NCI-H2107 (cell line): ENCODE data around the gene CDCP1.
A peak's percentile ranks its signal among the peaks of the same experiment; 100 is the strongest.
"Not testable (repeated sequence)": the region's sequence is repeated elsewhere in the genome, so short reads cannot be mapped to it uniquely, and the experiment has no call there.

ENCODE experiments used
- DNase-seq: peaks from one replicate; lab custom pipeline; 2025; lab: John Stamatoyannopoulos, UW

The CDCP1 gene

DNA sequence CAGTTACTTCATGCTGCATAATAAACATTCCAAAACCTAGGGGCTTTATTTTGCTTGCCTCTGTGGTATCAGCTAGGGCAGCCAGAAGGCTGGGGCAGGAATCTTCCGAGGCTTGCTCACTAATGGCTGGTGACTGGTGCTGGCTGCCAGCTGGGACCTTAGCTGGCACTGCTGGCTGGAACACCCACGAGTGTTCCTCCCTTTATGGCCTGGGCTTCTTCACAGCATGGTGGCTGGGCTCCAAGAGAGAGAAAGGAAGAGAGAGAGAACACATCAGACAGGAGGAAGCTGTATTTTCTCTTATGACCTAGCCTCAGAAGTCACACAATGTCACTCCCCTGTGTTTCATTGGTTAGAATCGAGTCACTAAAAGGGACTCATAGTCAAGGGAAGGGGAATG, 23.9 kb upstream of the CDCP1 start:
- no peak for DNase-seq

DNA sequence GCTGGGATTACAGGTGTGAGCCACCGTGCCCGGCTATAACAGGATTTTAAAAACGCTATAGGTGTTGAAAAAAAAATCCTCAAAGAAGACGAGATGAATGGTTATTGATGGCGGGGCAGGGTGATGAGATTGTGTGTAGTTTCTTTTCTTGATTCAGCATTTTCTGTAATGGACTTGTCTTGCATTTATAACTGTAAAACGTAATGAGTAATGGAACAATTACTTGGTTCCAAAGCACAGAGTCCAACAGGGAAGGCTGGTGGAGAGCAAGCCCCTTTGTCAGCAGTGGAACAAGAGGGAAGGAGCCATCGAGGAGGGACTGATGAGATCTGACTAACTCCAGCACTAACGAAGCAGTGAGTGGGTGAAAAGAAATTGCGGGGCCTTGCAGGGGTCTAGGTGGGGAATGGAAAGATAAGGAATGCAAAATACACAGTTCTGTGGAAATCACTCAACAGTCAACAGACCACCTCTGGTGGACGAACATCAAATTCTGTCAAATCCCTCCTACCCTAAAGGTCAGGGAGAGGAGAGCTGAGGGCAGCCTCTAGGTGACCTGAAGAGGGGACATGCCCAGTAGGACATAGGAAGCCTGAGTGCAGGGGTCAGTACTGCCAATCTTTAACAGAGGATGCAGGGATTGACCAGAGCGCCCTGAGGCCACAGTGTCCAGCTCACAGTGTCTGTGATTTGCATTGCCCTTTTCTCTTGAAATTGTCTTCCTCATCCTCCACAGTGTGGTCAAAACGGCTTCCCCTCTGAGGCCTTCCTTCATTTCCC, 23.1 kb upstream of the CDCP1 start:
- no peak for DNase-seq

DNA sequence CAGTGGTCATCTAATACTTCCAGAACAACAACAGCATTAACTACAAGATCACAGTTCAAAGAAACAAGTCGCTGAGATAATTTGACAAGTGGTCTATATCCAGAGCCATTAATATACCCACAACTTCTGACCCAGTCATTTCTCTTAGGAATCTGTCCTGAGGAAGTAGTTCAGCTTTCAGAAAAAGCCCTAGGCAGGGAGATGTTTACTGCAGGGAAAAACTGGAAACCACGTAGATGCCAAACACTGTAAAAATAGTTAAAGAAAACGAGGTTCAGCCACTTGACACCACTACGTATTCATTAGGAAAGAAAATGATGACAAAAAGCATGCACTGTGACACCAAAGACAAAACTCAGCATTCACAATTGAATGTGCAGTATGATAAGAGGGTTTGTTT, 22.3 kb upstream of the CDCP1 start:
- DNase-seq = no peak

DNA sequence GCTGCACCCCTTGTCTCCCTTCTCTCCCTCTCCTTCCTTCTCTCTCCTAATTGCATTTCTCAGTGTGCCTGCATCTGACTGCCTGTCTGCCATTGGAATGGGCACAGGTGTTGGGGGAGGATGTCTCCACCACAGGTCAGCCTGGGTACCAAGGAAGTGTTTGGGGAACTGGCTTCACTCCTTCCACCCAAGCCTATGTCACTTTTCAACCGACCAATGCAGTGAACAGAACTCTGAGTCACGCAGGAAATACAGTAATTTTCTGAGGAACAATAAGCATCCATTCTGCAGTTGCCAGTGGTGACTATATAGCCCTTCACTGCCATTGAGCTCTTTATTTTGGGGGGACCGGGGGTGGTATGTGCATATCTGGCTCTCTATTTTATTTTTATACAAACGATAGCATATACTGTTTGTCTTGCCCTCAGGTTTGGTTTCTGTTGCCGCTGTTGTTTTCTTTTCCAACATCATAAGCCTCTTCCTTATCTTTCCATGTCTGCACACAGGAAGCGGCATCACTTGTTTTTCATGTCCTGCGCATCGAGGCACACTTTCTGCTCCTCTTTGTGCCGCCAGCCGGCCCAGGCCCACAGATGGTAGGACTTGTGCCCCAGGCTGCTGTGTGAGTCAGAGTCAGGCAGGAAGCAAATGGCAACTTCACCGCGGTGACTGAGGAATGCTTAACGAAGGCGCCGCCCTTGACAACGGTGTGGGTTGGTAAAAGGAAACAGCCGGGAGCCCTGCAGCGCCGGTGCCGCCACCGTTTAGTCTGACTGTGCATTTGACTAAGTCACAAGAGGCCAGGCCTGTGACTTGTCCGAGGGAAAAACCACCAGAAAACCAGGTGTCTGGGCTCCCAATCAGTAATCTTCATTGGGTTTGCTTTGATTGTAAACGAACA, 21.1 kb upstream of the CDCP1 start:
- peak; percentile 13 for DNase-seq

DNA sequence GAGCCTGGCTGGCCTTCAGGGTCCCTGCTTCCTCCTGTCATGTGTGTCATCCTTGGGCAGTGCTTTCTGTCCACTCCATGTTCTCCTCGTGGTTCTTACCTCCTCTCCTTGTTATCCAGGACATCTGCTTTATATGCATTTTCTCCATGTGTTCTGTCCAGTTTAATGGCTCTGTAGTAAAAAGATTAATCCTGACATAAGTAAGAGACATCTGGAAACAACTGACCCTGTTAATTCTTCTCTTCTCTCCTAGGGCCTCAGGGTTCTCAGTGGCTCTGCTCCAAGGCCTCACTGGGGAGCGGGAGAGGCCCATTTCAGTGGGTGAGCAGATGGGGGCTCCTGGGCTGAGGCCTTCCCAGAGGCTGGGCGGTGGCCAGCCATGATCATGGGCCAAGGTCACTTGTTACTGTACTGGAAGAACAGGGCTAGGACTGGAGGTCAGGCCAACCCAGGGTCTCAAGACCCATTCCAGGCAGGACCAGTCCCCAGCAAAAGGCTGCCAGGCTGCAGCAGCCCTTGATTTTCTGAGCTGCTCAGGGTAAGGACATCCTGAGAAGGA, 20.2 kb upstream of the CDCP1 start:
- DNase-seq = no peak

DNA sequence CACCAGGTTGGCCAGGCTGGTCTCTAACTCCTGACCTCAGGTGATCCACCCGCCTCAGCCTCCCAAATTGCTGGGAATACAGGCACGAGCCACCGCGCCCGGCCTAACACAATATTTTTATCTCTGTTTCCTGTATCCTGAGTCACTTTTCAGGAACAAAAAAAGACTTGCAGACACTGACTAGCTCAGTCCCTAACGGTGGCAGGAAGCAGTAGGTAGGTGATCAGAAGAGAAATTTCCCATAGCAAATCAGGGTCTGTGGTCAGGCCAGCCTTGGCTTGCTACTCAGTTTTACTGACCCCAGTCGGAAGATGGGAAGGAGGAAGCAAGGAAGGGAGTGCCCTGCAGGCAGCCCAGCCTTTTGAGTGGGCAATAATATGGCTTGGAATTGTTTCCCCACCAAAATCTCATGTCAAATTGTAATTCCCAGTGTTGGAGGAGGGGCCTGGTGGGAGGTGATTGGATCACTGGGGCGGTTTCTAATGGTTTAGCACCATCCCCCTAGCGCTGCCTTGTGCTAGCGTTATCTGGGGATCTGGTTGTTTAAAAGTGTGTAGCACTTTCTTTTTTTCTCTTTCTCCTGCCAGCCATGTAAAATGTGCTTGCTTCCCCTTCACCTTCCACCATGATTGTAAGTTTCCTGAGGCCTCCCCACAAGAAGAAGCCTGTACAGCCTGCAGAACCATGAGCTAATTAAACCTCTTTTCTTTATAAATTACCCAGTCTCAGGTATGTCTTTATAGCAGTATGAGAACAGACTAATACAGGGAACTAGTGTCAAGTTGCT, 19.5 kb upstream of the CDCP1 start:
- DNase-seq = no peak

DNA sequence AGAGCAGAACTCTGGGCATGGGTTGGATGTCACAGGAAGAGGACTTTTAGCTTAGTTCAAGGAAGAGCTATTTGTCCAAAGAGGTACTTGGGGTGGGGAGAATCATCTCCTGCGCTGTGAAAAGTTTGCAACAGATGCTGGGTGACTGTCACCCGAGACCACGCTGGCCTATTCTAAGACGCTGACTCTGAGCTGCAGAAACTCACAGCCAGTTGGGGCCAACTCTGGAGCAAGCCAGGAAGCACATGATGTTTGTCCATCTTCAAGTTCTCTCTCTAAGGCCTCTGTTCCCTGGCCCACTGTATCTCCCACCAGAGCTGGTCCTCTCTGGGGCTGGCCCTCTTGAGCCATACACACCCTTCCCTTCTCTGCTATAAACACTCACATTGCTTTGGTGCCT, 17.9 kb upstream of the CDCP1 start:
- DNase-seq = no peak

DNA sequence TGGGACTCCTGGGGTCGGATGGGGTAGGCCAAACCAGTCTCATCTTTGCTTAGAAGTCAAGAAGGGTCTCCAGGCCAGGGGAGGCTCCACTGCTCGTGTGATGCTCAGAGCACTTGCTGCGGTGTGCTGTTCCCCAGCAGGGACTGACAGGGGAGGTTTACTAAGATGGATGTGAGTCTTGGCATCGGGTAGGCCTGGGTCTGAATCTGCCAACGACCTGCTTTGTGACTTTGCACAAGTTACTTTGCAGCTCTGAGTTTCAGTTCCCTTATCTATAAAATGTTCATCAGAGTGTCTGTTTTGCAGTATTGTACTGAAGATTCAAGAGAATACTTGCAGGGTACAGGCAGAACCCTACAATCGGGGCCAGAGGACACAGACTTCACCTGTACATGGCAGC, 17.3 kb upstream of the CDCP1 start:
- no peak for DNase-seq

DNA sequence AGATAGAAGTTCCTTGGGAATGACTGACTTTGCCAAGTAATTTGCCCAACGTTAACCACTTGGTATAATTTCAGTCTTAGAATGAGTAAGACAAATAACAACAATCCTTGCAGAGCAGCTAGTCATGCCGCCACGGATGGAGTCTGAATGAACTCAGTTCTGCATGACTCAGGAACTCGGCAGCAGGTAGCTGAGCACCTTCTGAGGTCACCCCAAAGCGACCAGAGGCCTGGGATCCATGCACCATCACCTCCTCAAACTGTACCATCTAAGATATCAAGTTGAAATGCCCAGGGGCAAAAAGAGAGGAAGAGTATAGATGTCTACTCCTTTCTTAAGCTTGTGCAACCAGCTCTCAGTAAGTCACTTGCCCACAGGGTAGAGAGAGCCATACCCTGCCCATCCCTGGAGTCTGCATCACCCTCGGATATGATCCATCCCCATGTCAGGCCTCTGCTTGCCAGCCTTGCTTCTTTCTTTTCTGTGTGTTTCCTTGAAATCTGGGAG, 8.5 kb upstream of the CDCP1 start:
- no peak for DNase-seq

DNA sequence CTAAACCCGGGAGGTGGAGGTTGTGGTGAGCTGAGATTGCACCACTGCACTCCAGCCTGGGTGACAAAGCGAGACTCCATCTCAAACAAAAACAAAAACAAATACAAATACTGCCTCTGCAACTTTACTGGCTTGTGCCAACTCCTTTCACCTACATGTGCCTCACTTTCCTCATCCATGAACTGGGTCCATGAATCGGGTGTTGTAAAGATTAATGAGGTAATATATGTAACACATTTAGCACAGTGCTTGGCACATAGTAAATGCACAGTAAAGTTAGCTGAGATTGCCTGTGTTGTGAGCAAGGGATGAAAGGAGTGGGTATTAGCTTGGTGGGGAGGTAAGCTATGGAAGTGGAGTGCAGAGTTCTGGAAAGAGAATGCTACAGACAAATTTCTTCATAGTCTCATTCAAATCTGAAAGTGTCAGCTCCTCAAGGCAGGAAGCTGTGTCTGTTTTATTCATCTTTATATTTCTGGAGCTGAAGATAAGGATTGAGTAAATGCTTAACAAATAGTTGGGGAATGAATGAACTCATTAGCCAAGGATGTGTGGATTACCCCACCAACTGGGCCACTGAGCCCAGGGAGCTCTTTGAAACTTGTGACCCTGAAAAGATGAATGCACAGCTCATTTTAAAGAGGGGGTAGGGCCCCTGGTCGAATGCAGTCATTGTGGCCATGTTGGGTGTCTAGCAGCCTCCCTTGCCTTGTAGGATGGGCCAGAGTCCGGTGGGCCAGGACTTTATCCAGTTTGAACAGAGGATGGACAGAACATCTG, 7.7 kb upstream of the CDCP1 start:
- DNase-seq = no peak

DNA sequence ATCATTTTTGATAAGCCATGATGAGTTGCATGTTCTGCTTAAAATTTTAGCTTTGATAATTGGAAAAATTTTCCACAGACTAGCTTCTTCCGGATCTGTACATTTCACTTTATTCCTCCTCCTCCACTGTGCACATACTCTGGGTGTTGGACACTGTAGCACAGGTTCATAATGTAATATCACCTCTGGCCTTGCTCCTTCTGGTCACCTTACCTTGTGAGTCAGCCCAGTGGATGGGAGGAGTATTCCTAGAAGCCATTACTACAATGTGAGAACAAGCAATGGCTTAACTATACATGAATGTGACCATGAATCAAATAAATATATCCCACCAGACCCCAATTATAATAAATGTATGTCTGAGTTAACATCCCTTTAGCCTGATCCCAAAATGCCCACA, 6.1 kb upstream of the CDCP1 start:
- no peak for DNase-seq

DNA sequence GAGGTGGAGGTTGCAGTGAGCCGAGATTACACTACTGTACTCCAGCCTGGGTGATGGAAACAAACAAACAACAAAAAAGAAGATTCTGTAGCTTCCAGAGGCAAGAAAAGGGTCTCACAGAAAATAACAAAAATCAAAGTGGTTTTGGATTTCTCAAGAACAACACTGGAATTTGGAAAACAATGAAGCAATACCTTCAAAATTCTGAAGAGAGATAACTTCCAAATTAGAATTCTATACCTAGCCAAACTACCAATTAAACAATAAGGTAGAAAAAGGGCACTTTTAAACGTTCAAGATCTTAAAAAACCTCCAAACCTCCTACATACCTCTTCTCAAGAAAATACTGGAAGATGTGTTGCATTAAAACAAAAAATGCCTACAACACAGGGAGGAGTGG, 4.9 kb upstream of the CDCP1 start:
- no peak for DNase-seq

DNA sequence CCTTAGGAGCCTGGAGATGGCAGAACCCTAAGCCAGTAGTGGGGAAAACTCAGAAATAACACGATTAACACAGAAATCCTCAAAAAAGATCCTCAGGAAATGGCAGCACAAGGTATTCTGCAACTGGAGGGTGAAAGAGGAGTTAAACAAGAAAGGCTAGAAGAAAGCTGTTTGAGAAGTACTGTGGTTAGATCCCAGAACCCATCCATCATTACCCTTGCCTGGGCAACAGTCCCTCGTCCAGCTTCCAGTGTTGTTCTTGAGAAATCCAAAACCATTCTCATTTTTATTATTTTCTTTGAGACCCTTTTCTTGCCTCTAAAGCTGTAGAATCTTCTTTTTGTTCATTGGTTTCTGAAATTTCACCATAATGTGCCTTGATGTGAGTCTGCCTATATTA, 2.7 kb upstream of the CDCP1 start:
- no peak for DNase-seq

DNA sequence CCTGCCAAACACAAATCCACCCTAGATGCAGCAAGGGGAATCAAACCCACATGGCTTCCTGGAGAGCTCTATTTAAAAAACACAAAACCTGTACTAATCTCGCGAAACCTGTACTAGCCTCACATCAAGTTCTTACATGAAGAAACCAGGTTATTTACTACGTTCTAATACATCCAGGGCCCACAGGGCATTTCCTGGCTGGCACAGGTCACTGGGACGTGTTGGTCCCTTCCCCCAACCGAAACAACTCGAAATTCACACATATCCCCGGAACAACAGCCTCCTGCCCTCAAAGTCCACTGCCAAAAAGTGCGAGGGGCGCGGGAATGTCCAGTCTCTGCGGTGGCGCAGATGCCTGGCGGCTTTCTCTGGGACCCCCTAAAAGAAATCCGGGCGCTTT, 955 bp downstream of the CDCP1 start:
- DNase-seq = no peak

DNA sequence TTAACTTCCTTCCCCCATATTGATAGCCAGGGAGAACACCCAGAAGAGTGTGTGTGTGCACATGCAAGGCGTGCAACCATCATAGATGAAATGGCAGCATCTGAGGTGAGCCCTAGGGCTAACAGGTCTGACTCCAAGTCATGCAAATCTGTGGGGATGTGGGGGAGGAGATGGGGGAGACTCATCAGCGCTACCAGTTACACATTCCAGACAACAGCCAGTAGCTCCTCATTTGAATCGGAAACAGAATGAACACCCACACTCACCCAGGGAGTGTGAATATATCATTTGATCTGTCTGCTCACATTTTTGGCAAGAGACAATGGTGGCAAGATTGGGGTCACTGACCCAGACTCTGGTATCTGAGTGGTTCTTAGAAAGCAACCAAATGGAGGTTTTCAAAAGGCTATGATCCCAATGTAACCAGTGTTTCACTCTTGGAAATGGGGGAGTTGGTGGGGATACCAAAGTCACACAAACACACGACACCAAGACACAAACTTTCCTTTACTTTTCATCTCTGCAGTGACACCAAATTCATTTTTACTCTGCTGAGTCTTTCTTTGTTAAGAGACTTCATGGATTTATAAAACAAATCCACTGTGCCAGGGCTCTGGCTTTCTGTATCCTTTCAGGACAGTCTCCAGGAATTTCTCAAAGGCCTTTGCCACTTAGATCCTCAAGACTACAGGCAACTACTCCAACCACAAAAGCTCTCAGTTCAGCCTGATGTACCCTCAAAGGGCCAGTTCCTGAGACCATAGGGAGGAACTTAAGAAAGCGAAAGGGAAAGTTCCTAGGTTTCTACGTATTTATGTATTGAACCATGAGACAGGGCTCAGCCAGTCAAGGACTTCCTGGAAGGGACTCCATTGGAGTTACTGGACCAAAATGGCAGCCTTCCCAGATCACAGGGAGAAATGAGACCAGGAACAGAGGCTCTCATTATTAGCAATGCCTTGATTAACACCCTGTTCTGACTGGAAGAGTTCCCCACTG, 2.2 kb downstream of the CDCP1 start:
- no peak for DNase-seq

DNA sequence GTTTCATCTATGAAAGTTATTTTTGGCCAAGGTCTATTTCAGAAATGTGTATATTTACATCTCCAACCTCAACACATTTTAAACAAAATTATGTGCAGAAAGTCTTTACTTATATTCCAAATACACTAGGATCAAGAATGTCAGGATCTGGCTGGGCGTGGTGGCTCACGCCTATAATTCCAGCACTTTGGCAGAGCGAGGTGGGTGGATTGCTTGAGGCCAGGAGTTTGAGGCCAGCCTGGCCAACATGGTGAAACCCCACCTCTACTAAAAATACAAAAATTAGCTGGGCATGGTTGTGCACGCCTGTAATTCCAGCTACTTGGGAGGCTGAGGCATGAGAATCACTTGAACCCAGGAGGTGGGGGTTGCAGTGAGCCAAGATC, 5.4 kb downstream of the CDCP1 start:
- DNase-seq = not testable (repeated sequence)

DNA sequence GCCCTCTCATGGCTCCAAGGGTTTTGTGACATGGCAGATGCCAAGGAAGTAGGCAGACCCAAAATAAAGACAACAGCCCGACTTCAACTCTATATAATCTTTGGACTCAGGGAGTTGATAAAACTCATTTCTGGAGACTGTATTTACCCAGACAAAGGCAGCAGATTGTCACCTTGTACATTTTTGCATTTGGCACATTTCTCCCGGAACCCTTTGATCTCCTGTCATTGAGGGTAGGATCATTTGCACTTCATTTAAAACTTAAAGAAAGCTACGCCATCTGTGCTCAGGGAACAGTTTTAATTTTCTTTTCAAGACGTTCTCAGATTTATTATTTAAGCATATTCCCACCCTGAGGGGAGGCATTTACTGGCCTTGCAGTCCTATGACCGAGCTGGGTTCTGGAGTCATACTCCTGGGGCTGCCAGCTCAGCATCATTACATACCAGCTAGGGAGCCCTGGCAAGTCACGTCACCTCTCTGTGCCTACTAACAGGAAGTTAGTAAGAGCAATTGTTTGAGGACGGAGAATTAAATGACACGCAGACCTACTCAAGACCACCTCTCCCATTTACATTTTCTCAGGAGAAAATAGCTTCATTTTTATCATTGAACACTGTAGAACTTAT, 5.9 kb downstream of the CDCP1 start:
- no peak for DNase-seq

DNA sequence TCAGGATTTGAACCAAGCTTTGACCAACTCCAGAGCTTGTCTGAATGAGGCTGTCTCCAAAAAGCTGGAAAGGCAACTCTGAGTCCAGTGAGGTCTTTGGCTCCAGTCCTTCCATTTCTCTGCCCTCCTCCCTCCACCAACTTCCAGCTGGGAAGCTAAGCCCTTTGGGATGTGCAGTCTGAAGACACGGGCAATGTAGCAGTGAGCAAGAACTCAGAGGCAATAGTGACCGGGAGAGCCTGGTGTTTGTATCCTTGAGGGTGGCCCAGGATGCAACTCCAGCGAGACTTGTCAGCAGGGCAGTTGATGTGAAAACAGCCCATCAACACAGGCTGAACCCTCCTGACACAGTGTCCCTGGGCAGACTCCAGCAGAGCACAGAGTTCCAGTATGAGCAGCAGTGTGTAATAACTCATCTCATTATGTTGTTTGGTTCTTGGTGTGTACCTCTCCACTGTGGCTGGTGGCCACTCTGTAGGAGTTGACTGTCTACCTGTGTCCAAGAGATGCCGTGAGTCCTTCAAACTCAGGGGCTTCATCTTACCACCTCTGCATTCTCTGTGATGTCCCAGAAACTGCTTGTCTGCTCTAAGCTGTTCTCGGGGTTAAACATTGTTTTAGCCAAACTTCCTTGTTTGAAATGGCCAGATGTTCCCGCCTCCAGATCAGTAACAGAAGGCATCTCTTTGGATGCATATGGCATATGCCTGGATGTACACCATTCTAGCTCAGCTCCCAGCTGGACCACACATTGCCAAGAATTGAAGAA, 6.6 kb downstream of the CDCP1 start:
- DNase-seq = no peak

DNA sequence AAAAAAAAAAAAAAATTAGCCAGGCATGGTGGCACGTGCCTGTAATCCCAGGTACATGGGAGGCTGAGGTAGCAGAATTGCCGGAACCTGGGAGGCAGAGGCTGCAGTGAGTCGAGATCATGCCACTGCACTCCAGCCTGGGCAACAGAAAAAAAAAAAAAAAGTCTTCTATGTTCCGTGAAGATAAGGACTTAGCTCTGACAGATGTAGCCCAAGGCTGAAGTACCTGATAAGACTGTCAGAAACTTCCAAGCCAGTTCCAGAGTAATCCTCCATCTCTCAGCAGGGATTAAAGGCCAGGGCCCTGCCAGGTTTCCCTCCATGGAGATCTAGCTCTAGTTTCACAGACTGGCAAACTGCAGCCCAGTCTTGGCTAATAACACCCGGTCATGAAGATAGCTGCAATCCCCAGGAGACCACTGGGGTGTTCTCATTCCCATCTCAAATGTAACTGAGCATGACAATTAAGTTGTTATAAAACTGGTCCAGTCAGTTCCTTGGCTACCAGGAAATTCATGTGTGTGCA, 8.5 kb downstream of the CDCP1 start:
- DNase-seq = no peak
